HuH-7.5 (cell line): ENCODE results near the gene CDK19.
"Not testable (repeated sequence)": the region's sequence is repeated elsewhere in the genome, so short reads cannot be mapped to it uniquely, and the experiment has no call there.

ENCODE experiments used
- DNase-seq: peaks from one replicate; pipeline ENCODE4 v3.0.0; 2011; ENCODE audit warnings: low spot score

CDK19 gene

DNA sequence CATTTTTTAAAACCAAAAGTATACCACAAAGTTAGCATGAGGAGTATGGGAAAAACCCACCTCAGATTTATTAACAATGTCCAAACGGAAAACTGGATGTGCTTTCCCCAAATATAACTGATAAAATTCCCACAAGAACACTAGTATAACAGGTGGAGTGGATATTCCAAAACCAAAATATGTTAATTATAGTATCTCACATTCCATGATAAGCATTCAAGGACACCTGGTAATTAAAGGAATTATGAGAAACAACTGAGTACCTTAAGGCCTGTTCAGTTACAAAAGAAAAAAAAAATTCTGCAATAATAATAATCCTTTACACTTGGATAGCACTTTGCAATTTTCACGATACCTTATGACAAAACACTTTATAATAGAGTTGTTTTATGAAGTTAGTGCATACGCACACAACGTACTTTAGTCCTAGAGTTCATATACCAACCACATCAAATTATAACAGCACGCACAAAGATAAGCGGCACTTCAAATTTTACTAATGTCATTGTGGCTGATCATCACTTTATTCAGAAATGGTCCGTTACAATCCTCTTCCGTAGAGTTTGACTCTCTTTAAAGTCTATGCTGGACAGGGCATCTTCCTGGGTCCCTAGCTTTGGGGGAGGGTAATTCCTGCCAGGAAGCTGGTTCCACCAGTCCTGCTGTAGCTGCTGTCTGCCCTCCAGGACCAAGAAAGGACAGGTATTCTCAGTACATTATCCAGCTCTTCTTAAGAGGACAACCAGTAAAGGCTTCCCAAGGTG is 1.7 kb downstream of the CDK19 start:
- DNase-seq = peak; percentile 45

DNA sequence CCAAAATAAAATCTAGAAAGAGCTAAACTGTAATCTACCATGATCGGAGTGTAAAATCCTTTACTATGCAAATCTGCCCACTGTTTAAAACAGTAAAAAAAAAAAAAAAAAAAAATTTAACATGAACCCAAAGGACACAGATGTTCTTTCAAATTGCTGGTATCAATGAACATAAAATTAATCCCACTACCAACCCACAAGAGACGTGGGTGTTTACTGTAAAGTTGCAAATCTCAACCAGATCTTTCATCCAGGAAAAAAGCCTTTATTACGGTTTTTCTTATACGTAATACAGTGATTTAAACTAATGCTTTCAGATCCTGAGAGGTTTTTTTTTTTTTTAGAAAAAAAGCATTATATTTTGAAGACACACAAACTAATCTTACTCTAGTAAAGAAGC is 2.5 kb downstream of the CDK19 start:
- no peak for DNase-seq

DNA sequence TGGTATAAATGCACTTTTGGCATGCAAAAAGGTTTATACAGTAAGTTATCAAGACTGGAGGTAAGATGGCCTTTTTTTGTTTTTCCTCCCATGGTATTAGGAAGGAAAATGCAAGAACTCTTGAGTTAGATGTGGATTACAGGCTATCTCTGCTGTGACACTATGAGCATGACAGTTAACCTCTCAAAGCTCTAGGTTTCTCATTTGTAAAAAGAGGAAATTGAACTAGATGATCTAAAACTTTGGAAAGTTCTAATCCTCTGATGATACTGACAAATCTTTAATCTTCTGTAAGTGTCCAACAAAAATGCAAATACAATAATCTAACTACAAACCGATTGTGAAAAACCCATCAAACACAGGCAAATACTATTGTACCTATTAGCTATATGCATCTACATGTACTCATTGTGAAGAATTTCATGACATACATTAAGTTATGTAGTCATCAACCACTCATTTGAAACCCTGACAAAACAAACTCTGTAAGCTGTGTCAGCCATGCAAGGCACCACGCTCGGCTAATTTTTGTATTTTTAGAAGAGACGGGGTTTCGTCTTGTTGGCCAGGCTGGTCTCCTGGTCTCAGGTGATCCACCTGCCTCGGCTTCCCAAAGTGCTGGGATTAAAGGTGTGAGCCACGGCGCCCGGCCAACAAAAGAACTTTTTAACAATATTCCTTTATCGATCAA is 4.2 kb downstream of the CDK19 start:
- no peak for DNase-seq

DNA sequence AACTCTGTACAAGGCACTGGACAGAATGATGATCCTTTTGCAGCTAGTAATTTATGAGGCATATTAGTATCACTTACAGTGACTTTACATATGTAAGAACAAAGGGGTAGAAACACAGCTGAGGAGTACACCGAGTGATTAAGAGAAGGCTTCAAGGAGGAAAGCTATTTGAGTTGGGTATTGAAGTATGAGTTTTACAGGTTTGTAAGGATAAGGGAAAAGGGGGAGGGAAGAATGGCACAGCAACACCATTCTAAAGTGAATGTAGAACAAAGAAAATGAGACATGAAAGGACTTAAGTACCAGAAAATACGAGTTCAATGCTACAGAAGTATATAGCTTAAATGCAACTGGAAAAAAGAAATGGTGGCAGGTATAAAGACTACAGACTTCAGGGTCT is 5.5 kb downstream of the CDK19 start:
- no peak for DNase-seq

DNA sequence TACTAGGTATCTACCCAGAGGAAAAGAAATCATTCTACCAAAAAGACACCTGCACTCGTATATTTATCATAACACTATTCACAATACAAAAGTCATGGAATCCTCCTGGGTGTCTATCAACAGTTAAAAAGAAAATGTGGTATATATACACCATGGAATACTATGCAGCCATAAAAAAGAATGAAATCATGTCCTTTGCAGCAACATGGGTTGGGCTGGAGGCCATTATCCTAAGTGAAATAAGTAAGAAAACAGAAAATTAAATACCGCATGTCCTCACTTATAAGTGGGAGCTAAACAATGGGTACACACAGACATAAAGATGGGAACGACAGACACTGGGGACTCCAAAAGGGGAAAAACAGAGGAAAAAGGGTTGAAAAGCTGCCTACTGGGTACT is 13.1 kb downstream of the CDK19 start:
- not testable (repeated sequence) for DNase-seq

DNA sequence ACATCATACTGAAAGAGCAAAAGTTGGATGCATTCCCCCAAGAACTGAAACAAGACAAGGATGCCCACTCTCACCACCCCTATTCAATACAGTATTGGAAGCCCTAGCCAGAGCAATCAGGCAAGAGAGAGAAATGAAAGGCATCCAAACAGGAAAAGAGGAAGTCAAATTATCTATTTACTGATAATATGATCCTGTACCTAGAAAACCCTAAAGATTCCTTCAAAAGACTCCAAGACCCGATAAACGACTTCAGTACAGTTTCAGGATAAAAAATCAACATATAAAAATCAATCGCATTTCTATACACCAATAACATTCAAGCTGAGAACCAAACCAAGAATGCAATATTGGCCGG is 14.5 kb downstream of the CDK19 start:
- no peak for DNase-seq

DNA sequence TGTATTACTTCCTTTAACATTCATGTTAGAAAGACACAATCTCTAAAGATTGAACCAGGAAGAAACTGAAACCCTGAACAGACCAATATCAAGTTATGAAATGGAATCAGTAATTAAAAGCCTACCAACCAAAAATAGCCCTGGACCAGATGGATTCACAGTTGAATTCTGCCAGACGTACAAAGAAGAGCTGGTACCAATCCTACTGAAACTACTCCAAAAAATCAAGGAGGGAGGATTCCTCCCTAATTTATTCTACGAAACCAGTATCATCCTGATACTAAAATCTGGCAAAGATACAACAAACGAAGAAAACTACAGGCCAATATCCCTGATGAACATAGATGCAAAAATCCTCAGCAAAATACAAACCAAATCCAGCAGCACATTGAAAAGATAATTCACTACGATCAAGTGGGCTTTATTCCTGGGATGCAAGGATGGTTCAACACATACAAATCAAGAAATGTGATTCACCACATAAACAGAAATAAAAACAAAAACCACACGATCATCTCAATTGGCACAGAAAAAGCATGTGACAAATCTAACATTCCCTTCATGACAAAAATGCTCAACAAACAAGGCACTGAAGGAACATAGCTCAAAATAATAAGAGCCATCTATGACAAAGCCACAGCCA is 15.0 kb downstream of the CDK19 start:
- no peak for DNase-seq

DNA sequence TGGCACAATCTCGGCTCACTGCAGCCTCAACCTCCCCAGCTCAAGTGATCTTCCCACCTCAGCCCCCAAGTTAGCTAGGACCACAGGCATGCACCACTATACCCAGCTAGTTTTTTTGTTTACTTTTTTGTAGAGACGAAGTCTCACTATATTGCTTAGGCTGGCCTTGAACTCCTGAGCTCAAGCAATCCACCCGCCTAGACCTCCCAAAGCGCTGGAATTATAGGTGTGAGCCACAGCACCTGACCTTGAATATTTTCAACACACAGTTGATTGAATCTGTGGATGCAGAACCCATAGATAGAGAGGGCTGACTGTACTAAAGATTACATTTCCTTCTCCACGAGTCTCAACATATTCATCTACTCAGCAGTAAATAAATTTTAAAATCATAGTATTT is 15.6 kb downstream of the CDK19 start:
- DNase-seq = no peak

DNA sequence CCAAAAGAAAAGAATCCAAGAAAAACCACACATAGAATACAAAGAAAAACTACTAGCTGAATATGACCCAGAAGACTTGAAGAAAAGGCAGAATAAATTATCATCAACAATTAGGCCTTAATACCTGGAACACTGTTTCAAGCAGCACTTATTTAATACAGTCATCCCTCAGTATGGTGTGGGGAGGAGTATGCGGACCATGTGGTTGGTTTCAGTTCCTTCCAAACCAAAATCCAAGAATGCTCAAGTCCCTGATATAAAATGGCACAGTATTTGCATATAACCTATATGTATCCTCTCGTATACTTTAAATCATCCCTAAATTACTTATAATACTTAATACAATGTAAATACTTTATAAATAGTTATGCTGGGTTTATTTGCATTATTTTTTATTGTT is 16.1 kb downstream of the CDK19 start:
- no peak for DNase-seq

DNA sequence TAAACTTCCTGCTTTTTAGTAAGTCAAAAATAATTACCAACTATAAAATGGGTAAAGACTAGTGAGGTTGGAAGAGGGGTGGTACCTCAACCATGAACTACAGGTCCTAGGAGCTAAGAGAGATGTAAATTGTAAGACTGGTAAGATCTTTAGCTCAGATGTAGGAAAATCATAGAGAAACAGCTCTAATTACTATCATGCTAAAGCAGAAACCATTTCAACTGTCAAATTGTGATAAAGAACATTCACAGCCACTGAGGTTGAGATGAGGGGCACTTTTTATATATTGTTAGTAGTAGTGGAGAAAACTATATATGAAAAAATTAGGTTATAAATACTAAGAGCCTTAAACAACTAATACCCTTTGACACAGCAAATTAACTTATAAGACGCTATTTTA is 20.0 kb downstream of the CDK19 start:
- no peak for DNase-seq

DNA sequence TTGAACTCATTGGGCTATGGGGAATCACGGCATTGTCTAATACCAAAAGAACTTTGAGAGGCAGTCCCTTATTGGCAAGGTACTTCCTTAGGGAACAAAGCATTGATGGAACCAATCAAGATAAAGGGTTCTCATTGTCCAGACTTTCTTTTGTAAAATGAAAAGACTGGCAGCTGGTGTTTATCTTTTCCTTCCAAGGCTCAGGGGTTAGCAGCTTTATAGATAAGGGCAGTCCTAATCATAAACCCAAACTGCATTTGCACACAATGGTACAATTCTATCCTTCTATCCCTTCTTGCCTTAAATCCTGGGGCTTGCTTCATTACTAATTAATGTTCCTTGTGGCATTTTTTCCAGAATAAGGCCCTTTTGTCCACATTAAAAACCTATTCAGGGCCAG is 28.6 kb downstream of the CDK19 start:
- DNase-seq = no peak

DNA sequence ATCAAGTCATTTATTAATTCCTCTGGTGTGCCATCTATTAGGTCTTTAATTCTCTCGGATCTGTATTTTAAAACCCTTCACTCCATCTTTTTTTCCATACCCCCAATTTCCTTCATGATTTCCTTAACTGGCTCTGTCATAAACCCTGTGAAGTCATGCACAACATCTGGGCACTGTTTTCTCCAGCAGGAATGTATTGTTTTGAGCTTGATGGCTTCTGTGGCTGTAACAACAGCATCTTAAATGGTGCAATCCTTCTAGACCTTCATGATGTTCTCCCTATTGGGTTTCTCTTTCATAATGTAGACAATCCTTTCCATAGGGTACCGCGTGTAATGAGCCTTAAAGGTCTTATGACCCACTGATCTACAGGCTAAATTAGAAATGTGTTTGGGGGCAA is 29.0 kb downstream of the CDK19 start:
- no peak for DNase-seq

DNA sequence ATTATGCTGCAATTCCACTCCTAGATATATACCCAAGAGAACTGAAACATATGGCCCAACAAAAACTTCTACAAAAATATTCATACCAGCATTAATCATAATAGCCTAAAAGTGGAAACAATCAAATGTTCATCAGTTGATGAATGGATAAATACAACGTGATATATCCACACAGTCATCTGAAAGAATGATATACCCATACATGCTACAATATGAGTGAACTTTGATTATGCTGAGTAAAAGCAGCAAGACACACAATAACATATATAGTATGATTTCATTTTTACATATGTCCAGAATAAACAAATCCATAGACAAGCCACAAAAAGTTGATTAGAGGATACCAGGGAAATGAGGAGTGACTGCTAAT is 30.7 kb downstream of the CDK19 start:
- no peak for DNase-seq

DNA sequence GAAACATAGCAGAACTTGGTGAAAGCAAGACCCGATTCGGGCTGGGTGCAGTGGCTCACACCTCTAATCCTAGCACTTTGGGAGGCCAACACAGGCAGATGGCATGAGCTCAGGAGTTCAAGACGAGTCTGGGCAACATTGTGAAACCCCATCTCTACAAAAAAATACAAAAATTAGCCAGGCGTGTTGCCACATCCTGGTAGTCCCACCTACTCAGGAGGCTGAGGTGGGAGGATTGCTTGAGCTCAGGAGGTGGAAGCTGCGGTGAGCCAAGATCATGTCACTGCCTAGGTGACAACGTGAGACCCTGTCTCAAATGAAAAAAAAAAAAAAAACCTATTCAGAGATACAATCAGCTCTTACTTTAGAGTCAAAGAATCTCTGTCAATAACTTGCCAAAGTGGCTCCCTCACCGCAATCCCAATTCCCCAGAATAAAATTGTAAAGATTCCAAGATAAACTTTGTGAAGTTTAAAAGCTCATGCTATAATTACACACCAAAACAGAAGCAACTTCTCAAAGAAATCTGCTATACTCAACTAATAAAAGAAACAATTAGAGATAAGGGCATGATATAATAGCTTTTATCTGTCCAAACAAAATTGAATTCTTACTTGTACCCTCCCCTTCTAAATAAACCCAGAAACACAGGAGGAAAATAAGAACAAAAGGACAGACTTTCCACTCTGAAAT is 33.6 kb downstream of the CDK19 start:
- DNase-seq = no peak

DNA sequence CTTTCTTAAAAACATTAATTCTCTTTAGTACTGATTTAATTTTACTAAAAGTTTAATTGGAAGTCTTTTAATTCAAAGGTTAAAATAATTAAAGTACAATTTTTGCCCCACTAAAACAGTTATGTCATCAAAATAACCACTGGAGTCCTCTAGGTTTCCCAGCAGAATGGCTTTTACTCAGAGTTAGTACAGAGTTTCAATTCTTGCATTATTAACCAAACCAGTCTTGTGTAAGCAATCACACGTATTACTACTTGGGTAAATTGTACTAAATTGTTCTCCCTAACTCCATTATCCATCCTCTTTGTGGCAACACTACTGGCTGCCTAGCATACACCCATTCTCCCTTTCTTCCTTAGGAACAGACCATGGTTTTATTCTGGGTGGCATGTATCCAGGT is 36.9 kb downstream of the CDK19 start:
- no peak for DNase-seq

DNA sequence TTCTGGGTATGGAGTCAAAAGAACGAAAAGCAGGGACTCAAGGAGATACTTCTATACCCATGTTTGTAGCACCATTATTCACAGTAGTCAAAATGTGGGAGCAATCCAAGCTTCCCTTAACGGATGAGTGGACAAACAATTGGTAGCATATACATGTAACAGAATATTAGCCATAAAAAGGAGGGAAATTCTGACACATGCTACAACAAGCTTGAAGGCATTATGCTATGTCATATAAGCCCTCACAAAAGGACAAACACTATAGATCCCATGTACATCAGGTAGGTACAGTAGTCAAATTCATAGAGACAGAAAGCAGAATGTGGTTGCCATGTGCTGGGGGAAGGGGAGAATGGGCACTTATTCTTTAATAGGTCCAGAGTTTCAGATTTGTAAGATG is 37.6 kb downstream of the CDK19 start:
- DNase-seq = no peak

DNA sequence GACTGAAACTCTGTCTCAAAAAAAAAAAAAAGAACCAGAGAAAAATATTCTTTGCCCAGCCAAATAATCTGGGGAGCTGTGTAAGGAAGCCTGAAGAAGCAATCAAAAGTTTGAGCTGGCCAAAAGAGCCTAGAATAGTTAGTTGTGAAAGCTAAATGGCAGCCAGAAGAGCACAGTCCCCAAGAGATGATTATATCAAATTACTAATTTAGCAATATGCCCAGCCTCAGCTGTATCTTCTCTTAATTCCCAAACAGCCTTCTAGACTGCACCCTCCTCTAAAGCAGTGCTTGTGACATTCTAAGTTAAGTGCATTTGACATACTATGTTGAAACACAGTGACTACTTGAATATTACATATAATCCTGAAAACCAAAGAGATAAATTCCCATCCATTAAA is 38.9 kb downstream of the CDK19 start:
- no peak for DNase-seq

DNA sequence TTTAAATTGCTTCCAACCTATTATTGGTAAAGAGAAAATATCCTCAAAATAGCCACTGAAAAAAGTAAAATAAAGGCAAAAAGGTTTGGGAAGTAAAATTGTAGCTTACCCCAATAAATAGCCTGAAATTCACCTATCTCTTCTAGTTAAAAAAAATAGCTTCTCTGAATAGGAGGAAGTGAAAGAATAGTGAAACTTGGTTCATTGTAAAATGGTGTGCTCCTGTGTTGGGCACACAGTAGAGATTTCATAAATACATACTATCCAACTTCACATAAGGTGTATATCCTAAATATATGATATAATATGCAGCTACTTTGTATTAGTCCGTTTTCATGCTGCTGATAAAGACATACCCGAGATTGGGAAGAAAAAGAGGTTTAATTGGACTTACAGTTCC is 45.3 kb downstream of the CDK19 start:
- DNase-seq = no peak

DNA sequence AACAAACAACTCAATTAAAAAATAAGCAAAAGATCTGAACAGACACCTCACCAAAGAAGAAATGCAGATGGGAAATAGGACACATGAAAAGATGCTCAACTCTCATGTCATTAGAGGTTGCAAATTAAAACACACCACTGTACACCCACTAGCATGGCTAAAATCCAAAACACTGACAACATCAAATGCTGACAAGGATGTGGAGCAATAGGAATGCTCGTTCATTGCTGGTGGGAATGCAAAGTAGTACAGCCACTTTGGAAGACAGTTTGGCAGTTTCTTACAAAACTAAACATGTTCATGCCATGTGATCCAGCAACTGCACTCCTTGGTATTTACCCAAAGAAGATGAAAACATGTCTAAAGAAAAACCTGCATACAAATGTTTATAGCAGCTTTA is 47.2 kb downstream of the CDK19 start:
- DNase-seq = no peak

DNA sequence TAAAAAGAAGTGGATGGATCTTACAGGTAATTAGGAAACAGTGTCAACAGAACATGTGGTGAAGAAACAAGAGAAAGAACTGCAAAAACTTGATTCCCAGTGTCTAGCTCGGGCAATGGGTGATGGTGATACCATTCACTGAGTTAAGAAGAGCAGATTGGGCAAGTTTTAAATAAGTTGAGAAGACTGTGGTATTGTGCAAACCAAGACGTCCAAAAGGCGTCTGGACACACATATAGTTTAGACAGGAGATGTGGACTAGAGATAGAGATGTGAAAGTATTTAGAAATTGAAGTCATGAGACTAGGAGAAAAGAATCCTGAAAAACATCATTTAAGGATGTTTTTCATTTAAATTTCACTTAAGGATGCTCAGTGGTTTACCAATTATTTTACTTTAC is 53.9 kb downstream of the CDK19 start:
- DNase-seq = no peak

DNA sequence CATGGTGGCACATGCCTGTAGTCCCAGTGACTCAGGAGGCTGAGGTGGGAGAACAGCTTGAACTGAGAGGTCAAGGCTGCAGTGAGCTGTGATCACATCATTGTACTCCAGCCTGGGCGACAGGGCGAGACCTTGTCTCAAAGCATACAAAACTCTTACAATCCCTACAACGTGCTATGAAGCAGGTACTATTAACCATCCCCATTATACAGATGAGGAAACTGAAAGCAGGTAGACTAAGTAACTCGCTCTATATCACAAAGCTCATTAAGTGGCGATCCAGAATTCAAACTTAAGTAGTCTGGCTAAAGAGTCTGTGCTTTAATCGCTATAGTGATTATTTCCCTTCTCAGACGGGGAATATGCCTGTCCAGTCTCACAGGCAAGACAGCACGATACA is 54.7 kb downstream of the CDK19 start:
- DNase-seq = no peak

DNA sequence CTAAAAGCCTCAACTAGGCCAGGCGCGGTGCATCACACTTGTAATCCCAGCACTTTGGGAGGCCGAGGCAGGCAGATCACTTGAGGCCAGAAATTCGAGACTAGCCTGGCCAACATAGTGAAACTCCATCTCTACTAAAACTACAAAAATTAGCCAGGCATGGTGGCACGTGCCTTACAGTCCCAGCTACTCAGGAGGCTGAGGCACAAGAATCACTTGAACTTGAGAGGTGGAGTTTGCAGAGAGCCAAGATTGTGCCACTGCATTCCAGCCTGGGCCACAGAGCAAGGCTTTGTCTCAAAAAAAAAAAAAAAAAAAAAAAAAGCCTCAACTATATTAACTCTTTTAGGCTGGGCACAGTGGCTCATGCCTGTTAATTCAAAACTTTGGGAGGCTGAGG is 55.2 kb downstream of the CDK19 start:
- DNase-seq = not testable (repeated sequence)

DNA sequence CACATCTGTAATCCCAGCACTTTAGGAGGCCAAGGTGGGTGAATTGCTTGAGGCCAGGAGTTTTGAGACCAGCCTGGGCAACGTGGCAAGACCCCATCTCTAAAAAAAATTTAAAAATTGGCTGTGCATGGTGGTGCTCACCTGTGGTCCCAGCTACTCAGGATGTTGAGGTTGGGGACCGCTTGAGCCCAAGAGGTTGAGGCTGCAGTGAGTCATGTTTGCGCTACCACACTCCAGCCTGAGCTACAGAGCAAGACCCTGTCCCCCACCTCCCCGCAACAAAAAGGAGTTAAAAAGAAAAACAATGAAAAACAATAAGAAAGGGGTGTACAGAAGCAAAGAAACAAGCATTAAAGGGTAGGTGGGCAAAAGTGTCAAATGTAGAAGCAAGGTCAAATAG is 57.3 kb downstream of the CDK19 start:
- no peak for DNase-seq
